ENCODE data around the gene TOP2A. TPM values are rescaled to one million over a fixed set of nuclear protein-coding genes. Genes with fewer than 3 reads are reported as not detected.
A peak's percentile ranks its signal among the peaks of the same experiment; 100 is the strongest.

The TOP2A gene
- total RNA-seq, 1 experiment from 2014 or later = 230 TPM

DNA sequence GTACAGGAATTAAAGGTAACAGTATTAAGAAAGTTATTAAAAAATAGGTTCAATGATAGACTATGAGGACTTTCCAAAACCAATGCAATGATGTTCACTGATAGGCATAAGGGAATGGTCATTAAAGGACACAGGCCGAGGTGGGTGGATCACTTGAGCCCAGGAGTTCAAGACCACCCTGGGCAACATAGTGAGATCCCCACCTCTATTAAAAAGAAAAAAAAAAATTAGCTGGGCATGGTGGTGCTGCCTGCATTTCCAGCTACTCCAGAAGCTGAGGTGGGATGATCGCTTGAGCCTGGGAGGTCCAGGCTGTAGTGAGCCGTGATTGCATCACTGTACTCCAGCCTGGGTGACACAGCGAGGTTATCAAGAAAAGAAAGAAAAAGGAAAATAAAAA is 5.9 kb downstream of the TOP2A start:
- Histone ChIP-seq H3K4ac (ENCODE audit: low read depth, low read length) (no peak overlapping the region), H3T11ph (ENCODE audit: low read length) (no peak overlapping the region), H3K56ac (ENCODE audit: insufficient read length, low read depth, low read length) (no peak overlapping the region), H4K20me1 (ENCODE audit: control insufficient read depth, insufficient read depth, insufficient read length) (no peaks in the 10 kb centered on the region), H4K91ac (ENCODE audit: insufficient read length, low read depth, low read length) (no peak overlapping the region), H2AFZ (ENCODE audit: low read length) (no peak overlapping the region), H3K79me2 (ENCODE audit: insufficient read depth, low read length) (peaks cover 3% of the 10 kb centered on the region; the same call in 1 of the 2 replicates), H3K4me1 (ENCODE audit: insufficient read depth, low read length) (no peaks in the 10 kb centered on the region; the same call in 1 of the 2 replicates), H3K9me3 (ENCODE audit: control insufficient read depth, low read depth, low read length) (no peaks in the 10 kb centered on the region), H3K23ac (ENCODE audit: insufficient read length, low read depth, low read length) (no peak overlapping the region), H4K5ac (ENCODE audit: insufficient read length, low read depth, low read length) (no peak overlapping the region), H3K27me3 (ENCODE audit: insufficient read depth, low read length) (no peaks in the 10 kb centered on the region), H3K4me2 (ENCODE audit: insufficient read depth, insufficient read length, low read length) (no peak overlapping the region), H2BK20ac (ENCODE audit: low read depth, low read length, poor library complexity, severe bottlenecking) (no peak overlapping the region), H4K8ac (replicated peaks; ENCODE audit: insufficient read length, low read depth, low read length) (no peak overlapping the region), H2BK120ac (ENCODE audit: low read depth, low read length, poor library complexity, severe bottlenecking) (no peak overlapping the region), H3K27ac (ENCODE audit: insufficient read length, low read depth, low read length) (no peak overlapping the region), H3K79me1 (ENCODE audit: insufficient read depth, low read depth, low read length, poor library complexity, severe bottlenecking) (no peaks in the 10 kb centered on the region), H3K9ac (ENCODE audit: extremely low read depth, insufficient read length, low read length) (no peak overlapping the region), H3K23me2 (ENCODE audit: insufficient read length, low read depth, low read length, poor library complexity, severe bottlenecking) (peaks cover 2% of the 10 kb centered on the region), H2AK5ac (ENCODE audit: insufficient read length, low read length) (no peak overlapping the region), H3K14ac (ENCODE audit: insufficient read depth, low read length) (no peak overlapping the region), H3K18ac (ENCODE audit: insufficient read length, low read depth, low read length) (no peak overlapping the region), H2BK12ac (ENCODE audit: insufficient read length, low read depth, low read length) (no peak overlapping the region), H2BK5ac (ENCODE audit: insufficient read length, low read length) (no peak overlapping the region), H2BK15ac (ENCODE audit: low read depth, low read length) (no peak overlapping the region)
- Mint-ChIP-seq H3K27ac (peak overlapping the region; percentile 55 to 95 (median 64); a peak in 3 of 7 replicates), H3K4me1 (peaks cover 40 to 54% of the 10 kb centered on the region in 2 experiments), H3K9me3 (no peaks in the 10 kb centered on the region), H3K4me3 (no peak overlapping the region), H3K36me3 (ENCODE audit: insufficient read depth in 1 of 3, low read depth in 3 of 3) (peaks cover 62 to 86% (median 76%) of the 10 kb centered on the region in 3 experiments), H3K27me3 (ENCODE audit: low read depth) (no peaks in the 10 kb centered on the region)
- DNase-seq = no peak
- no CpG with 5 or more reads among the region's 4 CpGs for WGBS (ENCODE audit: extremely low coverage, insufficient read length, low lambda C conversion rate)
- TF ChIP-seq, protein P1, sequence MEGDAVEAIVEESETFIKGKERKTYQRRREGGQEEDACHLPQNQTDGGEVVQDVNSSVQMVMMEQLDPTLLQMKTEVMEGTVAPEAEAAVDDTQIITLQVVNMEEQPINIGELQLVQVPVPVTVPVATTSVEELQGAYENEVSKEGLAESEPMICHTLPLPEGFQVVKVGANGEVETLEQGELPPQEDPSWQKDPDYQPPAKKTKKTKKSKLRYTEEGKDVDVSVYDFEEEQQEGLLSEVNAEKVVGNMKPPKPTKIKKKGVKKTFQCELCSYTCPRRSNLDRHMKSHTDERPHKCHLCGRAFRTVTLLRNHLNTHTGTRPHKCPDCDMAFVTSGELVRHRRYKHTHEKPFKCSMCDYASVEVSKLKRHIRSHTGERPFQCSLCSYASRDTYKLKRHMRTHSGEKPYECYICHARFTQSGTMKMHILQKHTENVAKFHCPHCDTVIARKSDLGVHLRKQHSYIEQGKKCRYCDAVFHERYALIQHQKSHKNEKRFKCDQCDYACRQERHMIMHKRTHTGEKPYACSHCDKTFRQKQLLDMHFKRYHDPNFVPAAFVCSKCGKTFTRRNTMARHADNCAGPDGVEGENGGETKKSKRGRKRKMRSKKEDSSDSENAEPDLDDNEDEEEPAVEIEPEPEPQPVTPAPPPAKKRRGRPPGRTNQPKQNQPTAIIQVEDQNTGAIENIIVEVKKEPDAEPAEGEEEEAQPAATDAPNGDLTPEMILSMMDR (conservative IDR thresholded peaks at IDR 0.05) = no peak
